HG02623 (cell line): ENCODE results near the gene PRKCZ.

Source experiments
- ATAC-seq: cut with Tn5 transposase; IDR thresholded peaks from one replicate; pipeline ENCODE4 v1.9.1; 2021; ENCODE audit warnings: moderate library complexity; ENCODE audit not compliant: unreplicated experiment

Gene PRKCZ

GRCh38 chr1:2151911-2152310 is 101.7 kb downstream of the PRKCZ start:
- ATAC-seq = no peak

- ATAC-seq = no peak
Measured at GRCh38 chr1:2152954-2153353, 102.7 kb downstream of the PRKCZ start.

- ATAC-seq = no peak
Measured at GRCh38 chr1:2154022-2154421, 103.8 kb downstream of the PRKCZ start.

- no peak for ATAC-seq
Measured at GRCh38 chr1:2155147-2155598, 105.0 kb downstream of the PRKCZ start.

- no peak for ATAC-seq
Measured at GRCh38 chr1:2155788-2156187, 105.6 kb downstream of the PRKCZ start.

GRCh38 chr1:2156866-2157265 is 106.7 kb downstream of the PRKCZ start:
- ATAC-seq = no peak

GRCh38 chr1:2157856-2158255 is 107.6 kb downstream of the PRKCZ start:
- ATAC-seq = no peak

GRCh38 chr1:2158272-2158671 is 108.1 kb downstream of the PRKCZ start:
- no peak for ATAC-seq

GRCh38 chr1:2159124-2159523 is 108.9 kb downstream of the PRKCZ start:
- no peak for ATAC-seq

- ATAC-seq = no peak
Measured at GRCh38 chr1:2160451-2161300, 110.5 kb downstream of the PRKCZ start.

- ATAC-seq = no peak
Measured at GRCh38 chr1:2163205-2163604, 113.0 kb downstream of the PRKCZ start.

GRCh38 chr1:2165646-2166045 is 115.4 kb downstream of the PRKCZ start:
- no peak for ATAC-seq

GRCh38 chr1:2166254-2166653 is 116.0 kb downstream of the PRKCZ start:
- no peak for ATAC-seq

- no peak for ATAC-seq
Measured at GRCh38 chr1:2166695-2167094, 116.5 kb downstream of the PRKCZ start.

- ATAC-seq = no peak
Measured at GRCh38 chr1:2168090-2168489, 117.9 kb downstream of the PRKCZ start.

GRCh38 chr1:2168535-2168934 is 118.3 kb downstream of the PRKCZ start:
- ATAC-seq = no peak

- no peak for ATAC-seq
Measured at GRCh38 chr1:2169200-2169836, 119.1 kb downstream of the PRKCZ start.

GRCh38 chr1:2170211-2170610 is 120.0 kb downstream of the PRKCZ start:
- ATAC-seq = no peak

- no peak for ATAC-seq
Measured at GRCh38 chr1:2172012-2172411, 121.8 kb downstream of the PRKCZ start.

- ATAC-seq = no peak
Measured at GRCh38 chr1:2172551-2173146, 122.4 kb downstream of the PRKCZ start.

GRCh38 chr1:2173546-2174347 is 123.5 kb downstream of the PRKCZ start:
- ATAC-seq = no peak
